ENCODE results near the gene ZBED1.
"Not testable (repeated sequence)": the region's sequence is repeated elsewhere in the genome, so short reads cannot be mapped to it uniquely, and the experiment has no call there.

The ZBED1 gene

DNA sequence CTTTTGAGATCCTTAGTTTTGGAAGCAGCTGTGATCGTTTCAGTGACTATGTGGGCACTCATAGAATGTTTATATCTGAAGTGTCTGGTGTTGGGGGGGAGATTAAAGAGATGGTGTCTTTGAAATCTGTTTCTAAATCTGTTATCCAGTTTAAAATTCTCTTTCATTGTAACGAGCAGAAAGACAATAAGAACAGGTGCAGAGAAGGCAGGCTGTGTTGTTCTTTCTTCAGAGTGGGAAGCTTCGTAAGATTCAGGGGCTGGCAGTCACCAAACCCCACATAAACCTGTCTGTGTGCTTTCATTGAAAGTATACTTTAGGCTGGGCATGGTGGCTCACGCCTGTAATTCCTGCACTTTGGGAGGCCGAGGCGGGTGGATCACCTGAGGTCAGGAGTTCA is 16.3 kb upstream of the ZBED1 start:
- DNase-seq: no peak

DNA sequence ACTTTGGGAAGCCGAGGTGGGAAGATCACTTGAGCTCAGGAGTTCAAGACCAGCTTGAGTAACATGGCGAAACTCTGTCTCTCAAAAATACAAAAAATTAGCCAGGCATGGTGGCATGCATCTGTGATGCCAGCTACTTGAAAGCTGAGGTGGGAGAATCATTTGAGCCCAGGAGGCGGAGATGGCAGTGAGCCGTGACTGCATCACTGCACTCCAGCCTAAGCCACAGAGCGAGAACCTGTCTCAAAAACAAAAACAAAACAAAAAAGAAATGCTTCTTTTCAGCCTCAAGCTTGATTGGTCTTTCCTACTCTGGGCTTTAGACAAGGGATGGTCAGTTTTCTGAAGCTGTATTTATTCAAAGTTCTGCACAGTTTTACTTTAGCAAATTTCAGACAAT is 15.8 kb upstream of the ZBED1 start:
- no peak for DNase-seq

DNA sequence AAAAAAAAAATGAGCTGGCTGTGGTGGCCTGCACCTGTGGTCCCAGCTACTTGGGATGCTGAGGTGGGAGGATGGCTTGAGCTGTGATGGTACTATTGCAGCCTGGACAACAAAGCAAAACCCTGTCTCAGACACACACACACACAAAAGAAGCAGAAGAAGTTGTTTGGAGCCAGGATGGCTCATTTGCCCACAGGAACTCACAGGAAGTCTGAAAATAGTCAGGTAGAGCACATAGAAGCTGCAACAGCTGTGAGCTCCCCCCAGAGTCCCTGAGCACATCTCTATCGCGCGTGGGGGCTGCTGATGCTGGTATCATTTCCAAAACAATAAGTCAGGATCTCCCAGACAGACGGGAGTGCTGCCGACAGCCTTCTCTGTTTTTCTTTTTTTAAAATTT is 13.4 kb upstream of the ZBED1 start:
- DNase-seq: no peak

DNA sequence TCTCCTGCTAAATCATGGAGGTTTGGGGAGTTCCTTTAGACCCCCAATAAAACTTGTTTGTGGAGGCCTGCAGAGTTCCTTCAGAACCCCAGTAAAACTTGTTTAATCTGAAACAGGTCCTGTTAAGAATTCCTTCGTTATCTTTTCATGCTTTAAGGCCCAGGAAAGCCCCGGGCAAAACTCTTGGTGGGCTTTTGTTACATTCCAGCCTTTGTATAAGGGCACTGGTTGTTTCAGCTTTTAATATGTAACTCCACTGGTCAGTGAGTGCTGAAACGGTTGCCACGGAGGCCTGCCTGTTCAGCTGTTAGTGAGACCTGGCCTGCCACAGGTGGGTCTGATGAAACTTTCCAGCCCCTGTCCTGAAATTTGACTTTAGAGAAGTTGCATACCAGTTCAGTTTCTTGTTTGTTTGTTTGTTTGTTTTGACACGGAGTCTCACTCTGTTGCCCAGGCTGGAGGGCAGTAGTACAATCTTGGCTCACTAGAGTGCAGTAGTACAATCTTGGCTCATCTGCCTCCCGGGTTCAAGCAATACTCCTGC is 12.4 kb upstream of the ZBED1 start:
- DNase-seq: no peak

DNA sequence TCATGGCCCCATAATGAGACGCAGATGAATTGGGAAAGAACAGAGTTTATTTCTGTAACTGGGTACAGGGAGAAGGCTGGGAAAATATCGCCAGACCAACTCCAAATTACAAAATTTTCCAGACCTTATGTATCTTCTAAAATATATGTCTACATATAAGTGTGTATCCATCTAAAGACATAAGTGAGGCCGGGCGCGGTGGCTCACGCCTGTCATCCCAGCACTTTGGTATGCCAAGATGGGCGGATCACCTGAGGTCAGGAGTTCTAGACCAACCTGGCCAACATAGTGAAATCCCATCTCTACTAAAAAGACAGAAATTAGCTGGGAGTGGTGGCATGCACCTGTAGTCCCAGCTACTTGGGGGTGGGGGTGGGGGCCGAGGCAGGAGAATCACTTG is 11.7 kb upstream of the ZBED1 start:
- no peak for DNase-seq

DNA sequence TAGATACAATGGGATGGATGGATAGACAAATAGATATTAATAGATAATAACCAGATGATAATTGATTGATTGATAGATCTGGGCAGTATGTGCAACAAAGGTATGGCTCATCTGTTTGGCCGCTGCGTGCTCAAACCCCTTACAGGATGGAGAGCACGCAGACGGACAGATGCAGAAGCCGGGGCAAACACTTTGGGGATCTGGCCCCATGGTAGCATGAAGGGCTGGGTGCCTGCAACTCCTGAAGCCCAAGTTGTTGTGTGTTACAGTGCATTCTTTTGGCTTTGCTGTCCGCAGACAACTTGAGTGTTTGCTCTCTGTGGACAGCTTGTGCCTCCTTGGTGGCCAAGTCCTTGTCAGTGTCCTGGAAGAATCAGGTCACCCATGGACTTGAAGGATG is 10.6 kb upstream of the ZBED1 start:
- DNase-seq: no peak

DNA sequence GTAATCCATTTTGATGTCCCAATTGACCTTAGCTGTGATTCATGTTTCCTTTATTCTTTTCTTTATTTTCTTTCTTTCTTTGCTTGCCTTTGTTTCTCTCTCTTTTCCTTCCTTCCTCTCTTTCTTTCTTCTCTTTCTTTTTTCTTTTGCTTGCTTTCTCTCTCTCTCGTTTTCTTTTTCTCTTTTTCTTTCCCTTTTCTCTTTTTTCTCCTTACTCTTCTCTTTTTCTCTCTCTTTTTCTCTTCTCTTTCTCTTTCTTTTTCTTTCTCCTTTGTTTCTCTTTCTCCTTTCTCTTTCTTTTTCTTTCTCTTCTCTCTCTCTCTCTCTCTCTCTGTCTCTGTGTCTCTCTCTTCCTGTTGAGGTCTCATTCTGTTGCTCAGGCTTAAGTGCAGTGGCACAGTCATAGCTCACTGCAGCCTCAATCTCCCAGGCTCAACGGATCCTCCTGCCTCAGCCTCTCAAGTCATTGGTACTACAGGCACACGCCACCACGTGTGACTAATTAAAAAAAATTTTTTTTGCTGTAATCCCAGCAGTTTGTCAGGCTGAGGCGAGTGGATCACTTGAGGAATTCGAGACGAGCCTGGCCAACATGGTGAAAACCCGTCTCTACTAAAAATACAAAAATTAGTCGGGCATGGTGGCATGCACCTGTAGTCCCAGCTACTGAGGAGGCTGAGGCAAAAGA is 8.0 kb upstream of the ZBED1 start:
- no peak for DNase-seq

DNA sequence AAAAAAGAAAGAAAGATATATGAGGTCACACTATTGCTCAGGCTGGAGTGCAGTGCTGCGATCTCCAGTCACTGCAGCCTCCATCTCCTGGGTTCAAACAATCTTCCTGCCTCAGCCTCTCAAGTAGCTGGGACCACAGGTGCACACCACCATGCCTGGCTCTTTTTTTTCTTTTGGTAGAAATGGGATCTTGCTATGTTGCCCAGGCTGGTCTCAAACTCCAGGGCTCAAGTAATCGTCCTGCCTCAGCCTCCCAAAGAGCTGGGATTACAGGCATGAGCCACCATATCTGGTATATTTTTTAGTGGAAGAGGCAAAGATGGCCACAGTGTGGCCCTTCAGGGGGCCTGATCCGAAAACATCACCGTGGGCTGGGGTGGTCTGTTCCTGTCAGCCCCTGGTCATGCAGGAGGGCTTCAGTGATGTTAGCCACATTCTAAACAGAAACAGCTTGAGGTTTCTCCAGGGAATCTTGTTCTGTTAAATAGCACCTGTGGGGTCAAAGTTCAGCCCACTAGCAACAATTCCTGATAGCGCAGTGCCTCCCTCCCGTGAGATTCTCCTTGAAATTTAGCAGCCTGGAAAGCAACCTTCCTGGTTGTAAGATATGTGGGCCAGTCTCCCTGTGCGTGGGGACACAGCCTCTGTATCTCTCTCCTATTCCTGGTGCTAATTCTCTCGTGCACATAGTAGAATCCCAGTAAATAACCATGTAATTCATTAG is 7.3 kb upstream of the ZBED1 start:
- DNase-seq: no peak

DNA sequence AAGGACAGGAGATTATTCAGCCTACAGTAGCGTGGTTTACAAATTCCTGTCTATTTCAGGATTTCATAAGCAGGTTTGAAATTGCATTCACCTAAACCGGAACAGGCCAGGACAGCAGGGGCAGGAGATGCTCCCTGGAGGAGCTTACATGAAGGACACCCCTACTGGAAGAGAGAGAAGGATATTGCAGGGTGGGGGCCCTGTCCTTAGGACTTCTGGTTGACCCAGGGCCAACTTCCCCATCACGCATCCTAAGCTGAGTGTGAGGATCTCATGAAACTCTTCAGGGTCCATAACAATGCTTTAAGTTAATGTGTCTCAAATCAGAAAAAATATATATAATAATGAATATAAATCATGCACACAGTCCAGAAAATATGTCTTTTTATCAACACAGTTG is 6.4 kb upstream of the ZBED1 start:
- no peak for DNase-seq

DNA sequence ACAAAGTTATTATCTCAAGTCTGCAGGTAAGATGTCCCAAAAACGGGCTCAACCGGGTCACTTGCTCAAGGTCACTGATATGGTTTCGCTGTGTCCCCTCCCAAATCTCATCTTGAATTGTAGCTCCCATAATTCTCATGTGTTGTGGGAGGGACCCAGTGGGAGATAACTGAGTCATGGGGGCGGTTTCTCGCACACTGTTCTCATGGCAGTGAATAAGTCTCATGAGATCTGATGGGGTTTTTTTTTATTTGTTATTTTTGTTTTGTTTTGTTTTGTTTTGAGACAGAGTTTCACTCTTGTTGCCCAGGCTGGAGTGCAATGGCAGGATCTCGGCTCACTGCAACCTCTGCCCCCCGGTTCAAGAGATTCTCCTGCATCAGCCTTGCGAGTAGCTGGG is 4.6 kb upstream of the ZBED1 start:
- not testable (repeated sequence) for DNase-seq

DNA sequence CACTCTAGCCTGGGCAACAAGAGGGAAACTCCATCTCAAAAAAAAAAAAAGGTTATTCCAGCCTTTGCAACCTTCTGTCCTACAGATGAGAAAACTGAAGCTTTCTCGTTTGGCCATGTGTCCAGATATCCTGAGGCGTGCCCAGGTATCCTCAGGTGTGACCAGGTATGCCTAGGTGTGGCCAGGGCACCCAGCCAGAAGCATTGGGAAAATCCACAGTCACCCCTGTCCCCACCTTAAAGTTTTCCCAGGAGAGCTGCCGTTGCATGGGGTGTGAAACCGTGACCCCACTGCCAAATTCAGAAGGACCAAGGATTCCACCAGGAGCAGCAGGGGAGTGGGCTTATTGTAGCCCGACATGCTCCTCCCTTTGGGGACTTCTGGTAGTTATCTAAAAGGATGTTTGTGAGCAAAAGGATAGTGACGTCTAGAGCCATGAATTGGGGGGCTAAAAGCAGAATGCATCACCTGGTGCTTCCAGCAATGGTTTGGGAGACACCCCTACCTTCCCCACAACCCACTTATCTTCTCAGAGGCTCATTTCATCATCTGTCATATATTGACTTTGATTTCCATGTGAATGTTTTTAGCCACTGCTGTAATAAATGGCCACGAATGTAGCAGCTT is 4.0 kb upstream of the ZBED1 start:
- no peak for DNase-seq

DNA sequence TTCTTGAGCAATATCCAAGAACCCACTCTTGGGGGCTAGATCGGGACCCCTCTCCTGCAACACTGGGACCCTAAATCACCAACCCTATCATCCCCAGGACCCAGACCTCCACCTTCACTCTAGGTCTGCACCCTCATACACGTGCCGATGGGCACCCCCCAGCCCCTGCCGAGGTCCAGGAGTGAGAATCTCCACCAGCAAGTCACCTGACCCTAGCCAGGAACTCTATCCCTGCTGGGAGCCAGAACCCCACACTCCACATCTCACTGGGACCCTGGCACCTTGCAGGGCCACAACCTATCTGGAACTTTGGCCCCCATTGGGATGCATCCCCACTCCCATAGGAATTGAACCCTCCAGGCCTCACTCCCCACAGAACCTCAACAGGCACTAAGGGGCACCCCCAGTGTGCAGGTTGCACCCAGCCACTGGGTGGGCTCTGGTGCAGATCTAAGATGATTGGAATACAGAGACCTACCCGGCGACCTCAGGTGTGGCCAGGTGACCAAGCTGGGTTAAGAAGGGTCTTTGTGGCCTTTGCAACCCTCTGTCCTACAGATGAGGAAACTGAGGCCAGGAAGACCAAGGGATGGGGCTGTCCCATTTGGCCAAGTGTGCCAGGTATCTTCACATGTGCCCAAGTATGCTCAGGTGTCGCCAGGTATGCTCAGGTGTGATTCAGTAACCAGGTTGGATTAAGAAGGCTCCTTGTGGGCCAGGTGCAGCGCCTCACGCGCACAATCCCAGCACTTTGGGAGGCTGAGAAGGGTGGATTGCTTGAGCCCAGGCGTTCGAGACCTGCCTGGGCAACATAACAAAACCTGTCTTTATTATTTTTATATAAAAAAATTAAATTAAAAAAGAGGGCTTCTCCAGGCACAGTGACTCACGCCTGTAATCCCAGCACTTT is 3.1 kb upstream of the ZBED1 start:
- no peak for DNase-seq

DNA sequence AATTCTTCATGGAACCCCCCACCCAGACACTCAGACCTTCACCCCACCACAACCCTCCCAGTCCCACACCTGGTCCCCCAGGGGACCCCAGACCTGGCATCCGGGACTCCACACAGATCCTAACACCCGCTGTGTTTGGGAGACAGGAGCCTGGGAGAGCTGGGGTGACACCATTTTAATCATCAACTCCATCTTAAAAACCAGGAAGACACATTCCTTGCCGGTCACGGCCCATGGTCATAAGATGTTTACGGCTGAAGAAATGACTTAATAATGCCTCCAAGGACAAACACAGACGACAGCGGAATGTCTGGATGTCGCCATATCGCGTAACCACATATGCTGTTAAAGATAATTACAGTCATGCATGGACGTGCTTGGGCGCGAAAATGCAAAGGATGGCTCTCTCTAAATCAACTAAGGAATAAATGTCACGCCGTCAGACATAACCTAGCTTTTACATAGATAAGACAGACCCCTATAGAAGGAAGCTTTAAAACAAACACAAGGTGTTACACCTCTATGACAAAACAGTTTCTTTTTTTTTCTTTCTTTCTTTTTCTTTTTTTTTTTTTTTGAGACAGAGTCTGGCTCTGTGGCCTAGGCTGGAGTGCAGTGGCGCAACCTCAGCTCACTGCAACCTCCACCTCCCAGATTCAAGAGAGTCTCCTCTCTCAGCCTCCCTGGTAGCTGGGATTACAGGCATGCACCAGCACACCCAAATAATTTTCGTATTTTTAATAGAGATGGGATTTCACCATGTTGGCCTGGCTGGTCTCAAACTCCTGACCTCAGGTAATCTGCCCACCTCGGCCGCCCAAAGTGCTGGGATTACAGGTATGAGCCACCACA is 2.1 kb upstream of the ZBED1 start:
- no peak for DNase-seq

DNA sequence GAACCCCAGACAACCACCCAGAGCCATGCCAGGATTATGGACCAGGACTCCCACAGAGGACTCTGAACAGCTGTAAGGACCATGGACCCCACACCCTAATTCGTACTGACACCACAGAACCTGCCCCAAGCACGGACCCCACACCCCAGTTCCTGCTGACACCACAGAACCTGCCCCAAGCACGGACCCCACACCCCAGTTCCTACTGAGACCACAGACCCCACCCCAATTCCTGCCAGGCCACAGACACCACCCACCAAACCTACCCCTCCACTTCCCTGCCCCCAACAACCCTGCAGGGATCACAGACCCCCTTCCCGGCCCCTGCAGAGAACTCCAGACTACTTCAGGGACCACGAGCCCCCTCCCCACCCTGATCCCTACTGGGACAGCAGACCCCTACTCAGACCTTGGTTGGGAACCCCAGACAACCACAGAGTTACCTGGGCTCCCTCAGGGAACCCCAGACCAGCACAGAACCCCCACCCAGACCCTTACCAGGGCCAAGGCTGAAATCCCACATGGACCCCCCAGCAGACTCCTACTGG is 1.4 kb upstream of the ZBED1 start:
- no peak for DNase-seq

DNA sequence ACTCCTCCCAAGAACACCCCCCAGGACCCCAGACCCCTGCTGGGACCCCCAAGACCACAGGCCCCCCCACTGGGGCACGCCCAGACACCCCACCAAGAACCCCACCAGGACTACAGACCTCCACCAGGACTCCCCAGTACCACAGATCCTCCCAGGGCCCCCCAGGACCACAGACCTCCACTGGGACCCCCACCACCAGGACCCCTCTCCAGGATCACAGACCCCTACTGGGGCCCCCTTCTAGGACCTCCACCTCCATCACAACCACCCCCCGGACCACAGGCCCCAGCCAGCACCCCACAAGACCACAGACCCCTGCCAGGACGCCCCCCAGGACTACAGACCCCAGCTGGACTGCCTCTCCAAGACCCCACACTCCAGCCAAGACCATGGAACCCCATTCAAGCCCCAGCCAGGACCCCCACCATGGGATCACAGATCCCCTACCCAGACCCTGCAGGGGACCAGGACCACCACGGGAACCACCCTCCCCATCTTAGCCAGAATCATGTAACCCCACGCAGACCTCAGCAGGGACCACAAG is 855 bp upstream of the ZBED1 start:
- no peak for DNase-seq

DNA sequence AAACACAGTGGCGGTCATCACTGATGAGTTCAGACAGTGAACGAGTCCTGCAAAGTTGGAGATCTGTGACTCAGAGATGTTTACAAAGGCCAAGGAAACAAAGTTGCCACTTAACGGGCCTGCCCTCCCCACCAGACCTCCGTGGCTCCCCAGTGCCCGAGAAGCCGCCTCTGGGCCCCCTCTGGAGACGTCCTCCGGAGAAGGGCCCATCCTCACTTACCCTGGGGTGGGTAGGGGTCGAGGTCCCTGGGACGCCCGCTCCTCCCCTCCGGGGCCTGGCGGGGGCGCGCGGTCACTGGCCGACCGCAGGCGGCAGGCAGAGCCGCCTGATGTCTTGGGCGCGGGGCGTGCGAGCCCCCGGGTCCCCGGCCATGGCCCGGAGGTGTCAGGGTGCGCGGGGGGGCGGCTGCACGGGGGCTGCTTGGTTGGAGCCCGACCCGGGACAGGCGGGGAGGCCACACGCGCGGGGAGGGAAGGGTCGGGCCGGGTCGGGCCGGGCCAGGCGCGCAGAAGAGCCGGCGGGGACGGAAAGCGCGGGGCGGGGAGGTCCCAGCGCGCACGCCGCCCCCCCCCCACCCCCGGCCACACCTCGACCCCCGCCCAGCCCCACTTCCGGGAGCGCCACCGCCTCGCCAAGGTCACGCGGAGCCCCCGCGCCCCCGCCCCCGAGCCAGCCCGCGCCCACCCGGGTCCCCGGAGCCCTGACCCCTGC is 529 bp downstream of the ZBED1 start:
- DNase-seq: no peak

DNA sequence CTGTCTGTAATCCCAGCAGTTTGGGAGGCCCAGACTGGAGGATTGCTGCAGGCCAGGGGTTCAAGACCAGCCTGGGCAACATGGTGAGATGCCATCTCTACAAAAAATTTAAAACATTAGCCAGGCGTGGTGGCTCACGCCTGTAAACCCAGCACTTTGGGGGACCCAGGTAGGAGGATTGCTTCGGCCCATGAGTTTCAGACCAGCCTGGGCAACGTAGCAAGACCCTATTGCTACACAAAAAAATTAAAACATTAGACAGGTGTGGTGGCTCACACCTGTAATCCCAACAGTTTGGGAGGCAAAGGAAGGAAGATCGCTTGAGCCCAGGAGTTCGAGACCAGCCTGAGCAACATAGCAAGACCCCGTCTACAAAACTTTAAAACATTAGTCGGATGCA is 1.3 kb downstream of the ZBED1 start:
- DNase-seq: no peak

DNA sequence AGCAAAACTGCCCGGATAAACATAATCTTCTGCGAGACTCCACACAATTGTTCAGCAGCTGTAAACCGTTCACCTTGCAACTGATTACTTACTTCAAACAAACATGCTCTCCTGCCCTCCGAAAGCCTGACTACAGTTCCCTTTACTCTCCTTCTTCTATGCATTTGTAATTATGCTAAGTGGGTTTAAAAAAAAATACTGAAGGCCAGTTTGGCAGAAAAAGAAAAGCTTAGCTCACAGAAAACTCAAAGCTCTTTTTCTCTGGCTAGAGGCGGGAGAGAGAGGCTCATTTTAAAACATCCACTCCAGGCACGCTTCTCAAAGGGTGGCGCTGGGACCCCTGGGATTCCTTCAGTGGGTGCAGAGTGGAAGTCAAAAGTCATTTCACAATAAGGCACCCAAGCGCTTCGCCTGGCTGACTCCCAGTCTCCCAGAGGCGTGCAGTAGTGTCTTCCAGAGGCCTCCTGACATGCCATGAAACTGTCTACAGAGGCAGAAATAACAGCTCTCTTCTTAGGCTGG is 1.9 kb downstream of the ZBED1 start:
- no peak for DNase-seq

DNA sequence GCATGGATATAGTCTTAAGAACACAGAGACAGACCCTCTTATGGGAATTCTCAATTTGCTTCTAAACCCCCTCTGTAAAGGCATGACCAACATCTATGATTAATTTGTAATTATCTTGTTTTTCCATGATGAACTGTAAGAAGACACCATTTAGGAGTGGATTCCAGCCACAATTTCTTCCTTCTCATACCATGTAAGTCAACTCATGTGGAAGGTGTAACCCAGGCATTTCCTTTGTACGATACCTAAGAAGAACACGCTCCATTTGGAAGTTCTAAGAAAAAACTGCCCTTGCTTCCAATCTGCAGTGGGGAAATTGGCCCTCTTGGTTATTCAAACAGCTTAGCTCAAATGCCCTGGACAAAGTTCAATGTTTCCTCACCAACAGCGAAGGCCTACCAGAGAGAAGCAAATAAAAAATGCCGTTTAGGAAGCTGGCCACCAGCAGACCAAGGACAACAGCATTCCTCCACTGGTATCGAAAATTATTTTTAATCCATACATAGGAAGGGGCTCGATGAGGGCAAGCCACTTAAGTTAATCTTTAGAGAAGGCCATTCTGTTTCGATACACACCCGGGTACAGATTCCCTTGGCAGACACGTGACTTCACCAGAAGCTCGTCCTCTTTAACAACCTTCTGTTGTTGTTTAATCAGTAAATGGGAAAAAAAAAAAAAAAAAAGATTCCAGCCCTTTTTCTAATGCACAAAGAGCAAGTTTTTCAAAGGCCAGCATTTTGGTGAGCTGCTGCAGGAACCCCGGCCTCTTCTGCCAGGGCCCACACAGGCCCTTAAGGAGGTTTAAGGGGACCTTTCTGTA is 2.6 kb downstream of the ZBED1 start:
- DNase-seq: no peak

DNA sequence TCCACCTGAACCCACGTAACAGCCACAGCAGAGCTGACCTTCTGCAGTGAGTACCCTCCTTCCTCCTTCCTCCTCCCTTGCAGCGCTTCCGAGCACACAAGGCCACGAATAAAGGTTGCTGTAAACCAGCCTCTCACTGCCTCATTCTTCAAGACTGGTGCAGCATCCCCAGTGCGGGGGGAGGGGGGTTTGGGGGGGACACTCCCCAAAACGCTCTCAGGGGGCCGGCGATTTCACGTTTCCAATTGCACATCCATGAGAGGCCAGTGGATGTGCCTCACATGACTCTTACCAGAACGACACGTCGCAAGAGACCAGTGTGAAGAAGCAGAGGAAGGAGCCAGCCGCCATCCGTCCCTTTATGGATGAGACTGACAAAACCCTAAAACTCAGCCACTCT is 5.2 kb downstream of the ZBED1 start:
- DNase-seq: no peak
